GM21737 (cell line): ENCODE data around the gene ICA1.

Experiments used
- ATAC-seq: cut with Tn5 transposase; IDR thresholded peaks from one replicate; pipeline ENCODE4 v1.9.1; 2021; ENCODE audit warnings: mild to moderate bottlenecking, moderate library complexity; ENCODE audit not compliant: unreplicated experiment

Gene ICA1

GRCh38 chr7:8204339-8205030 lies 57.5 kb downstream of the ICA1 start:
- no peak for ATAC-seq

DNA sequence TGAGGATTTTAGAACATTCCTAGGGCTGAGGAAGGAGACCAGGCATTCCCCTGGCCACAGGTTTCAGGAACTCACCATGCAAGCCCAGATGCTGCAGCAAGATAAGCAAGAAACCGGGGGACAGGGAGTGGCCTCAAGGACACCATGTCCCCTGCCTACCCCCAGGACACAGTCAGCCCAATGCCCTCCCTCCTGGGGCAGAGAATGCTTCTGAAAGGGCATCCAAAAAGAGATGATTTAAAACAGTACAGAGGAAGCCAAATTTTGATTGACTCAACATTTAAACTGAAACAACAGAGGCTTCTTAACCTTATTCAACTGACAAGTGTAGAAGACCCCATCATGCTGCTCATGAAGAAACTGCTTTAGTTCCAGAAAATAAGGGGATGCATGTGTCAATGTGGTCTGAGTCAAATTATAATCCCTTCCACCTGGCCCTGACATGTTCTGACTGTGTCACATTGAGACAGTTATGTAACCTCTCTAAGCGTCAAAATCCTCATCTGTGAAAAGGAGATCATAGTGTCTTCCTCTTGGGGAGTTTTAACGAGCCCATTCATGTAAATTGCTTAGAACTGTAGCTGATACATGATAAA lies 60.0 kb downstream of the ICA1 start:
- ATAC-seq: no peak

GRCh38 chr7:8200717-8201116 lies 61.2 kb downstream of the ICA1 start:
- no peak for ATAC-seq

- ATAC-seq: no peak
These were observed 61.7 kb downstream of the ICA1 start for GRCh38 chr7:8200316-8200715.

- ATAC-seq: no peak
These were observed 63.8 kb downstream of the ICA1 start for GRCh38 chr7:8197994-8198698.

DNA sequence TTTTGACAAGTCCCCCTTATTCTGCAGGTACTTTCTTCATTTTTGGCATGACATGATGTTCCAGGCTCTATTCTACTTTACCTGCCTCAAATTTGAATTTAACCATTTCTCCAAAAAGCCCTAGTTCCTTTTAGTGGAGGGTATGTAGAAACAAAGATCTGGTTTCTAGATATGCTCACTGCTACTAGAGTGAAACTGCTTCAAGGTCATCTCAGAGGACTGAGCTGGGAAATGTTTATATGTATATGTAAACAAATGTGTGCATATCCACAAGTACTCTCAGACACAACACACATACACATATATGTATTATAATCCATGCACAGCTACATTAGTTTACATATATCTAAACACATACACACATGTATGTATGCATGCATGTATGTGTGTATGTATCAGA lies 69.1 kb downstream of the ICA1 start:
- no peak for ATAC-seq

DNA sequence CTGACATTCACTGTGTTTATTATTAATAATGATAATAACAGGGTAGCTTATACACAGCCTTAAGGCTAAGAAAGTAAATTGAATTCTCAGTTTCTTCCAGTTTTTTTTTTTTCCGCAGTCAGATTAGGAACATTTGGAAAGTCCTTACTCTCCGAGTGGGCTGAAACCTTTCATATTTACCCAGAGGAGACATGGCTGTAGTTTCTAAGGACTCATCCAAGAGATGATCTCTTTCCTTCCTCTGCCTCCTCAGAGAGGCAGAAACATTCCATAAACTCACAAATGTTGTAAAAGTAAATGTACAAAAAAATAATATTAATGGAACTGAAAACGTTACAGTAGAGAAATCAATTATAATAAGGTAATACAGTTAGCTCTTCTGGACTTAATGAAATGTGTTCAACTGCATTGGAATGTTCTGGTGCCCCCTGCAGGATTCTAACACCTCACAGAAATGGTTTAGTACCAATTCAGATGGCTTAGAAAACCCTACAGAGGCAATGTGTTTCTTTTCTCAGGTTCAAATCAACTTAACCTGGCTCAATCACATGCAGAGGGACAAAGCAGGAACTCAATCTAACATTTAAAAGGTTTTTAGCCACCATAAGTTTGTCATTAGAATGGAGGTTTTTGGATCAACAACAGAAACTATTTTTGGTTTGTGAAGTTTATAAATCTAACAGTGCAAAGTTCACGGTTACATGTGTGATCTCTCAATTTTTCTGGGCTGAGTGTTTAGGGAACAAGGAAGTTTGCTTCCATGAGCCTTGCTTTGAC lies 71.7 kb downstream of the ICA1 start:
- ATAC-seq: peak; percentile 70

GRCh38 chr7:8189625-8190024 lies 72.3 kb downstream of the ICA1 start:
- no peak for ATAC-seq

GRCh38 chr7:8185926-8186683 lies 75.9 kb downstream of the ICA1 start:
- ATAC-seq: no peak

DNA sequence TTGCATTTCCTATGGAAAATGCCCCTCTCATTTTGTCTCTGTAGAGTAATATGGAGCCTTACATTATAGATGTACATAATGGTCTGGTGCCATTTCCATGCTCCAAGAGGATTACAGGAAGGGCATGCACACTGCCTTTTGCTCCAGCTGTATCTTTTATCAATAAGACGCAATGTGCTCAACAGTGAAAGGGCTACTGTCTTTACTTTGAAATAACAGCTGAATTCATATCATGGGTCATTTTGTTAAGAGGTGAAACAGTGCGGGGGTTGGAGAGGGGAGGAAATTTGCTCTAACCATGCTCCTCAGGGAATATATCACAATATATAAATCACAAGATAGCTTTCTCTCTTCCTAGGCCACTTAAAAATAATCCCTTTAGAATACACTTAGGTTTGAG lies 77.7 kb downstream of the ICA1 start:
- no peak for ATAC-seq

GRCh38 chr7:8179486-8179885 lies 82.5 kb downstream of the ICA1 start:
- no peak for ATAC-seq

DNA sequence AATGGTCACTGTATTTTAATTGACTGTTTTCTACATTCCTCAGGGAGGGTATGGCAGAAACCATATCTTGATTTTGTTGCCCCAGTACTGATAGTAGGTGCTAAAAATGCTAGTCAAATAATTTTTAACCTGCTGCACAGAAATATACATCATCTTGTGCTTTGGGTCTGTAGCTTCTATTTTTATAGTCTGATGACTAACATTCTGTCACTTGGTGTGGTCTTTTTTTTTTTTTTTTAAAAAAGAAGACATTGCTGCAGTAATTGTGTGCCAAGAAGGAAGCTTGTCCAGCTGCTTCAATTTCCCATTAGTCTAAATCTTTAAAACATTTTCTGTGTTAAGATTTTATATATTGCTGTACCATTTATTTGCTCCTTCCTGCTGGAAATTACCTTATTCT lies 83.6 kb downstream of the ICA1 start:
- ATAC-seq: no peak

DNA sequence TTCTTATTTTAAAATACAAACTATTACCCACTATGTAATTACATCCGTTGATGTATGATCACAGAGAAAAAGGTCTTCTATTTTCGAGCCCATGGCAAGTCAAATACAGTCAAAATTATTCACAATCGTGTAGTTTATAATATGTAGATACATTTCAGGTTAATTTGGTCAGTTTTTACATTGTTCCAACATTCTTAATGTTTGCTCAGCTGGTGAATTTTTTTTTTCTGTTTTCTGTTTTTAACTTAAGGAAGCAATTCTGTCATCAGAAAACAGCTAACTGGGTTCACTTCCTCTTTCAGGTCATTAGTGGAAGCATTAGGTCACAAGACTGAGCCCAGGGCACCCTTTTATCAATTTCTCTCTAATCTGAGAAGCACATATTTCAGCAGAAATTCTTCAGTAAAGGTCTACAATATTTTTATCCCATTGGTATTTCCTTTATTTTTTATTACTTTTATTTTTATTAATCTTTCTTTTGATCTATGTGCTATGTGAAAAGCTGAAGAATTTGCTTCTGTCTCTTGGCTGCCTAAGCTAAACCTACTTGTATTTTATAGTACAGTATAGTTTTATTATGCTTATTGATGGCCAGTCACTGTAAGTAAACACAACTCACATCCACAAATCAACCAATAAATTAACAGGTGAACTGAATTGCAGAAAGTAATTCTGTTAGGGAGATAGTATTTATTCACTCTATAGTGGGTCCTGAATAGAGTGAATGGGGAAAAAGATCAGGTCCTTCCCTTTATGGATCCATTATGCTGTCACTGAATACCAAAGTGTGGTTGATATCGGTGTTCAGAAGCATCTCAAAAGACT lies 84.6 kb downstream of the ICA1 start:
- peak; percentile 41 for ATAC-seq

DNA sequence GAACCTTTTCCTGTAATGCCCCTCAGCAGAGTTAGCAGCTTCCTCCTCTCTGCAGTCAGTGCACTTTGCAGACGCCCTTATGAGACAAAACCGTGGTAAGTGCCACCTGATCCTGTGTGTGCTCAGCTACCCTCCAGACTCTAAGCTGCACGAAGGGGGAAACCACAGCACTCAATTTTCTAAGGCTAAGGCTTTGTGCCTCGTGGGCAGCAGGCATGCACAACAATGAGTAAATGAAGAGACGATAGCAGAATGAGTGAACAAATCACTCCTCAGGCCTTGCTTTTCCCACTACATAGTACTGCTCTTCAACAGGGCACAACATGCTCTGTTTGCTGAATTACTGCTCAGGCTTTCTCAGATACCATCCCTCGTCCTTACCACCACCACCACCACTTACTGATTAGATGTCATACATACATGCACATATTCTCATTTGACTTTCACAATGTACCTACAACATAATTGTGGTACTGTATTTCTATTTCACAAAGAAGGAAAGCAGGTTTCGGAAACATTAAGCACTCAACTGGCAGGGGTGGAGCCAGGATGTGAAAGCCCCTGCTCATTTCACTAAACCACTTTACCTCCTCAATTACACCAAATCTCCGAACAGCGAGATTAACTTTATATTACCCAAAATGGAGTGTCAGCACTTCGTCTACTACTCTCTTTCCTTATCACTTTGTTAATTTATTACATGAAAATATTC lies 85.4 kb downstream of the ICA1 start:
- ATAC-seq: peak; percentile 72

- no peak for ATAC-seq
These were observed 86.0 kb downstream of the ICA1 start for GRCh38 chr7:8175929-8176369.

- no peak for ATAC-seq
These were observed 89.3 kb downstream of the ICA1 start for GRCh38 chr7:8172372-8173354.

- no peak for ATAC-seq
These were observed 92.8 kb downstream of the ICA1 start for GRCh38 chr7:8169171-8169570.

DNA sequence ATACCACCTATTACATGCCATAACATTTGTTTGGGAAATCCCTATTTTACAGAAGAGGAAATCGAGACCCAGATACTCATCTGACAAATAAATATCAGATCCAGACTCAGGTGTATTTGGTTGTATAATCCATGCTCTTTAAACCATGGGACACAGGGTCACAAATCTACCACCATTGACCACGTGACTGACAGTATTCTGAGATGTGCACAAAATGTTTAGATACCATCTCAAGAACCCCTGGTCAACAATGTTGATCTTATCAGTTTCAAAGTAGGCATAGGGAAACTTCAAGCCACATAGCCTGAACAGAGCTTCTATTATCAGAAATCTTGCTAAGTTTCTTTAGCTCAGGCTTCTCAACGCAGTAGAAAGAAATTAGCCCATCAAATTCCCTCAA lies 93.6 kb downstream of the ICA1 start:
- no peak for ATAC-seq
